ENCODE data around the gene LMNA. TPM values are rescaled to one million over a fixed set of nuclear protein-coding genes. Genes with fewer than 3 reads are reported as not detected.

Gene LMNA
- total RNA-seq, 1 donor, result 854 TPM

DNA sequence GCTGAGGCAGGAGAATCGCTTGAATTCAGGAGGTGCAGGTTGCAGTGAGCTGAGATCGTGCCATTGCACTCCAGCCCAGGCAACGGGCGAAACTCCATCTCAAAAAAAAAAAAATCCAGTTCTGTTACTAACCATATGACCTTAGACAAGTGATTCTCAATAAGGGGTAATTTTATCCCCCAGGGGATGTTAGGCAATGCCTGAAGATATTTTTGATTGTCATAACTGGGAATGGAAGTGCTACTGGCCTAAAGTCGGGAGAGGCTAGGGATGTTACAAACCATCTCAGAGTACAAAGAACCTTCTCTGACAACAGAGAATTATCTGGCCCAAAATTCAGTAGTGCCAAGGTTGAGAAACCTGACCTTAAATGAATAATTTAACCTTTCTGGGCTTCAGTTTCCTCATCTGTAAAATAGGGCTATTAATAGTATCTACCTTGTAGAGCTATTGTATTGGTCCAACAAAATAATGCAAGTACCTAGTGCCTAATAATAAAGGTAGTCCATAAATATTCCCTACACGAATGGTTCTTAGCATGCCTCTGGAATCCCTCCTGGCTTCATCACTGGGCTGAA is 5.8 kb upstream of the LMNA start:
- Histone ChIP-seq H4K20me1 (ENCODE audit: insufficient read depth, low read length) (no peaks in the 10 kb centered on the region), H3K4me3 (ENCODE audit: insufficient read depth, low read length) (no peak overlapping the region), H3K27ac (ENCODE audit: low read depth, low read length) (peak overlapping the region; percentile 28), H3K79me2 (ENCODE audit: insufficient read depth, low read length) (peaks cover 24% of the 10 kb centered on the region), H3K4me1 (ENCODE audit: insufficient read depth, low read length) (peaks cover 55% of the 10 kb centered on the region), H3K9me3 (ENCODE audit: low read depth, low read length) (no peaks in the 10 kb centered on the region), H3K4me2 (ENCODE audit: insufficient read depth, low read length) (no peak overlapping the region), H3K27me3 (ENCODE audit: insufficient read depth, low read length) (no peaks in the 10 kb centered on the region), H3K36me3 (ENCODE audit: insufficient read depth, low read length) (no peaks in the 10 kb centered on the region), H2AFZ (ENCODE audit: low read length) (no peak overlapping the region)
- no peak for DNase-seq (ENCODE audit: insufficient read length, low spot score, missing footprints)
- TF ChIP-seq, protein P1, sequence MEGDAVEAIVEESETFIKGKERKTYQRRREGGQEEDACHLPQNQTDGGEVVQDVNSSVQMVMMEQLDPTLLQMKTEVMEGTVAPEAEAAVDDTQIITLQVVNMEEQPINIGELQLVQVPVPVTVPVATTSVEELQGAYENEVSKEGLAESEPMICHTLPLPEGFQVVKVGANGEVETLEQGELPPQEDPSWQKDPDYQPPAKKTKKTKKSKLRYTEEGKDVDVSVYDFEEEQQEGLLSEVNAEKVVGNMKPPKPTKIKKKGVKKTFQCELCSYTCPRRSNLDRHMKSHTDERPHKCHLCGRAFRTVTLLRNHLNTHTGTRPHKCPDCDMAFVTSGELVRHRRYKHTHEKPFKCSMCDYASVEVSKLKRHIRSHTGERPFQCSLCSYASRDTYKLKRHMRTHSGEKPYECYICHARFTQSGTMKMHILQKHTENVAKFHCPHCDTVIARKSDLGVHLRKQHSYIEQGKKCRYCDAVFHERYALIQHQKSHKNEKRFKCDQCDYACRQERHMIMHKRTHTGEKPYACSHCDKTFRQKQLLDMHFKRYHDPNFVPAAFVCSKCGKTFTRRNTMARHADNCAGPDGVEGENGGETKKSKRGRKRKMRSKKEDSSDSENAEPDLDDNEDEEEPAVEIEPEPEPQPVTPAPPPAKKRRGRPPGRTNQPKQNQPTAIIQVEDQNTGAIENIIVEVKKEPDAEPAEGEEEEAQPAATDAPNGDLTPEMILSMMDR (IDR thresholded peaks at IDR 0.05; ENCODE audit: extremely low read depth, low read depth, low read length), result no peak

DNA sequence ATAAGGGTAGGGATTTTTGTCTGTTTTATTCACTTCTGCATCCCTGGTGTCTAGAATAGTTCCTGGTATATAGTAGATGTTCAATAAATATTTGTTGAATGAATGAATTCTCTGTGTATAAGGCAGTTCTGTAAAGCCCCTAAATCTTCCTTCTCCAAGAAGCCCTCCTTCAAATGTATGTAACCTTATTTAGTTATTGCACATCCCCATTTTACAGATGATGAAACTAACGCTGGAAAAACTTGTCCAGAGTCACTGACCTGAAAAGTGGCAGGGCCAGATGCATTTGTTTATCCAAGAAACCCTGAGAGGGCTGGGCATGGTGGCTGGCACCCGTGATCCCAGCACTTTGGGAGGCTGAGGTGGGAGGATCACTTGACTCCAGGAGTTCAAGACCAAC is 4.3 kb upstream of the LMNA start:
- H3K4me2 ChIP-seq (ENCODE audit: insufficient read depth, low read length), result no peak overlapping the region
- peaks cover 24% of the 10 kb centered on the region for H3K79me2 ChIP-seq (ENCODE audit: insufficient read depth, low read length)
- H3K27ac ChIP-seq (ENCODE audit: low read depth, low read length), result no peak overlapping the region
- peaks cover 45% of the 10 kb centered on the region for H3K4me1 ChIP-seq (ENCODE audit: insufficient read depth, low read length)
- no peaks in the 10 kb centered on the region for H3K36me3 ChIP-seq (ENCODE audit: insufficient read depth, low read length)
- no peak overlapping the region for H3K4me3 ChIP-seq (ENCODE audit: insufficient read depth, low read length)
- H4K20me1 ChIP-seq (ENCODE audit: insufficient read depth, low read length), result peaks cover 7% of the 10 kb centered on the region
- no peaks in the 10 kb centered on the region for H3K27me3 ChIP-seq (ENCODE audit: insufficient read depth, low read length)
- no peak overlapping the region for H2AFZ ChIP-seq (ENCODE audit: low read length)
- no peak for DNase-seq (ENCODE audit: insufficient read length, low spot score, missing footprints)
- TF ChIP-seq, protein P1 (IDR thresholded peaks at IDR 0.05; ENCODE audit: extremely low read depth, low read depth, low read length), result no peak
- no peaks in the 10 kb centered on the region for H3K9me3 ChIP-seq (ENCODE audit: low read depth, low read length)

DNA sequence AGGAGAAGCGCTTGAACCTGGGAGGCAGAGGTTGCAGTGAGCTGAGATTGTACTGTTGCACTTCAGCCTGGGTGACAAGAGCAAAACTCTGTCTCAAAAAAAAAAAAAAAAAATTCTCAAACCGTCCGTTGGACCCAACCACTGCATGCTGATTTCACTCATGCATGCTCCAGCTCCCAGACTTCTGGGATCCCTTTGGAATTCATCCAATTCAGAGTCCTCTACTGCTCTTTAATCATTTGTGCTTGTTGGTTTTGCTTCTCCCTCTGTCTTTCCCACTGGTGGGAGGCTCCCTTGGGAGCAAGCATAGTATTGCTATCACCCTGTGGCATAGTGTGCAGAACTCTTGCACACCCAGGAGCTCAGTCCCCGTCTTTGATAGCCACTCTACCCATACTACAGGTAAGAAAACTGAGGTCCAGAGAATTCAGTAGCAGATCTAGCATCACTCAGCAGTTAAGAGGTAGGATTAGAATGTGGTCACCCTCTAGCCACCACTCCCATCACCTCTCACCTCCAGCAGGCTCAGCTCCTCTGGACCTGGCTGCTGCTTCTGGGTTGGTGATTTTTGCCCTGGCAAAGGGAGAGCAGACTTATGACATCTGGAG is 3.1 kb upstream of the LMNA start:
- Histone ChIP-seq H4K20me1 (ENCODE audit: insufficient read depth, low read length) (peaks cover 18% of the 10 kb centered on the region), H3K4me2 (ENCODE audit: insufficient read depth, low read length) (no peak overlapping the region)

More for the DNA sequence above, 3.1 kb upstream of the LMNA start:
- peaks cover 35% of the 10 kb centered on the region for H3K4me1 ChIP-seq (ENCODE audit: insufficient read depth, low read length)
- no peaks in the 10 kb centered on the region for H3K9me3 ChIP-seq (ENCODE audit: low read depth, low read length)
- H3K79me2 ChIP-seq (ENCODE audit: insufficient read depth, low read length), result peaks cover 34% of the 10 kb centered on the region
- H3K36me3 ChIP-seq (ENCODE audit: insufficient read depth, low read length), result no peaks in the 10 kb centered on the region
- no peak for DNase-seq (ENCODE audit: insufficient read length, low spot score, missing footprints)
- H2AFZ ChIP-seq (ENCODE audit: low read length), result no peak overlapping the region
- TF ChIP-seq, protein P1 (IDR thresholded peaks at IDR 0.05; ENCODE audit: extremely low read depth, low read depth, low read length), result no peak
- no peaks in the 10 kb centered on the region for H3K27me3 ChIP-seq (ENCODE audit: insufficient read depth, low read length)
- H3K27ac ChIP-seq (ENCODE audit: low read depth, low read length), result no peak overlapping the region
- H3K4me3 ChIP-seq (ENCODE audit: insufficient read depth, low read length), result no peak overlapping the region
